HCT116 (cell line): Measurements from ENCODE around the gene CLPSL1. TPM values are rescaled to one million over a fixed set of nuclear protein-coding genes. Genes with fewer than 3 reads are reported as not detected.

Experiments used
- ATAC-seq: fragments of 200-7000 bp; cut with Tn5 transposase; 2 replicates; pipeline ENCODE4 v1.9.1; 2020; ENCODE audit warnings: mild to moderate bottlenecking, moderate library complexity
- BruUV-seq: library from RNA; stranded (reverse); fragments of 400-500 nt; replicated peaks from 2 replicates; lab custom pipeline; 2021; lab: Mats Ljungman, UMichigan
- CTCF ChIA-PET: fragments of 300-600 bp; sonication (Branson Sonifier 250); formaldehyde crosslinking; loops from one replicate; lab custom pipeline; 2021; ENCODE audit warnings: antibody characterized with exemption; lab: Charles Lee
- POLR2A ChIA-PET: fragments of 300-600, 350-600 bp; sonication (Branson Sonifier 250); formaldehyde crosslinking; loops from one replicate; lab custom pipeline; 2021; ENCODE audit warnings: antibody characterized with exemption; lab: Charles Lee
- RAD21 ChIA-PET, 2 experiments: fragments of 300-600 bp; sonication (Branson Sonifier 250); formaldehyde crosslinking; loops; one replicate each; lab custom pipeline; 2023; ENCODE audit warnings: low total read pairs in 2 of 2; ENCODE audit not compliant: uncharacterized antibody in 2 of 2, unreplicated experiment in 2 of 2, low non-redundant PET in 1 of 2; lab: Charles Lee
- DNase-seq: peaks from one replicate; pipeline ENCODE4 v3.0.0-alpha.2; 2010; ENCODE audit warnings: low read depth, low spot score
- H2AFZ ChIP-seq: fragments of 200-600 bp; shearing (Covaris generic), sonication (generic); 2 replicates; pipeline ENCODE4 v1.6.1; 2017; ENCODE audit warnings: low read depth, mixed run types, mixed read lengths, antibody characterized with exemption, low read length; ENCODE audit not compliant: poor library complexity, severe bottlenecking
- H3K27ac ChIP-seq: 2 replicates; pipeline ENCODE4 v1.5.1; 2012; ENCODE audit warnings: low read depth, low read length
- H3K27me3 ChIP-seq: fragments of 200-600 bp; sonication (generic); 2 replicates; pipeline ENCODE4 v1.6.1; 2016; ENCODE audit warnings: mixed run types, low read length, mixed read lengths; ENCODE audit not compliant: insufficient read depth
- H3K36me3 ChIP-seq, 2 experiments: fragments of 200-500 bp in 1 of 2; fragments of 200-600 bp in 1 of 2; sonication (Bioruptor generic) in 1 of 2; sonication (generic) in 1 of 2; 2 replicates each; pipeline versions ENCODE4 v1.5.1 to v1.6.1; 2014 to 2016; ENCODE audit warnings: low read length in 2 of 2, inconsistent platforms in 1 of 2, mixed read lengths in 1 of 2, mixed run types in 1 of 2; ENCODE audit not compliant: insufficient read depth in 2 of 2, control insufficient read depth in 1 of 2
- H3K4me1 ChIP-seq, 2 experiments: fragments of 200-600 bp in 1 of 2; sonication (generic) in 1 of 2; 2 replicates each; pipeline versions ENCODE4 v1.5.1 to v1.6.1; 2012 to 2017; ENCODE audit warnings: low read length in 2 of 2, inconsistent platforms in 1 of 2, mild to moderate bottlenecking in 1 of 2, mixed read lengths in 1 of 2, mixed run types in 1 of 2, moderate library complexity in 1 of 2; ENCODE audit not compliant: insufficient read depth in 2 of 2, control insufficient read depth in 1 of 2
- H3K4me2 ChIP-seq: fragments of 200-600 bp; sonication (generic); 2 replicates; pipeline ENCODE4 v1.6.1; 2017; ENCODE audit warnings: mixed run types, low read length, mixed read lengths
- H3K4me3 ChIP-seq, 2 experiments: fragments of 200-600 bp in 1 of 2; sonication (generic) in 1 of 2; replicated peaks in 1 of 2; 2 replicates each; pipeline ENCODE4 v1.5.1; 2011 to 2016; ENCODE audit warnings: low read length in 2 of 2, control low read depth in 1 of 2, low read depth in 1 of 2, mild to moderate bottlenecking in 1 of 2, mixed read lengths in 1 of 2, mixed run types in 1 of 2
- H3K79me2 ChIP-seq: fragments of 200-600 bp; sonication (generic); 2 replicates; pipeline ENCODE4 v1.6.1; 2017; ENCODE audit warnings: mild to moderate bottlenecking, mixed run types, low read length, moderate library complexity, mixed read lengths; ENCODE audit not compliant: insufficient read depth
- H3K9ac ChIP-seq: fragments of 200-600 bp; sonication (generic); 2 replicates; pipeline ENCODE4 v1.6.1; 2016; ENCODE audit warnings: low read length, mixed read lengths
- H3K9me2 ChIP-seq: fragments of 200-600 bp; sonication (generic), shearing (Covaris generic); 2 replicates; pipeline ENCODE4 v1.6.1; 2017; ENCODE audit warnings: mixed run types, mild to moderate bottlenecking, moderate library complexity; ENCODE audit not compliant: insufficient read depth
- H3K9me3 ChIP-seq, 2 experiments: fragments of 200-500 bp in 1 of 2; fragments of 200-600 bp in 1 of 2; sonication (Bioruptor generic) in 1 of 2; sonication (generic) in 1 of 2; 2 replicates each; pipeline ENCODE4 v1.6.1; 2014 to 2017; ENCODE audit warnings: low read length in 2 of 2, mixed read lengths in 2 of 2, inconsistent platforms in 1 of 2, low read depth in 1 of 2, mild to moderate bottlenecking in 1 of 2, mixed run types in 1 of 2, moderate library complexity in 1 of 2; ENCODE audit not compliant: control insufficient read depth in 1 of 2, insufficient read depth in 1 of 2
- H4K20me1 ChIP-seq: fragments of 200-600 bp; sonication (generic), shearing (Covaris generic); 2 replicates; pipeline ENCODE4 v1.6.1; 2017; ENCODE audit warnings: mixed run types, mild to moderate bottlenecking, moderate library complexity; ENCODE audit not compliant: insufficient read depth
- ATF3 ChIP-seq: IDR thresholded peaks from 2 replicates; pipeline ENCODE4 v1.6.1; 2012
- CBX3 ChIP-seq: IDR thresholded peaks from 2 replicates; pipeline ENCODE4 v1.6.1; 2012; ENCODE audit warnings: low read depth
- CEBPB ChIP-seq: IDR thresholded peaks from 2 replicates; pipeline ENCODE4 v1.6.1; 2012; ENCODE audit warnings: low read depth
- ELF1 ChIP-seq: IDR thresholded peaks from 2 replicates; pipeline ENCODE4 v1.6.1; 2012; ENCODE audit warnings: low read depth, borderline replicate concordance
- EZH2 ChIP-seq: fragments of 200-600 bp; sonication (generic); IDR thresholded peaks from 2 replicates; pipeline ENCODE4 v1.6.1; 2017; ENCODE audit warnings: antibody characterized with exemption, mixed run types
- EZH2phosphoT487 ChIP-seq: fragments of 200-600 bp; IDR thresholded peaks from 2 replicates; pipeline ENCODE4 v1.6.1; 2018; ENCODE audit warnings: antibody characterized with exemption, borderline replicate concordance
- JUND ChIP-seq: IDR thresholded peaks from 2 replicates; pipeline ENCODE4 v1.6.1; 2012
- MAX ChIP-seq: IDR thresholded peaks from 2 replicates; pipeline ENCODE4 v1.6.1; 2012
- POLR2A ChIP-seq: IDR thresholded peaks from 2 replicates; pipeline ENCODE4 v1.7.0; 2011; ENCODE audit warnings: borderline replicate concordance; ENCODE audit not compliant: insufficient read depth, insufficient read length; ENCODE audit errors: extremely low read depth
- POLR2AphosphoS5 ChIP-seq: IDR thresholded peaks from 2 replicates; pipeline ENCODE4 v1.6.1; 2011; ENCODE audit warnings: mild to moderate bottlenecking, low read depth, low read length, moderate library complexity
- REST ChIP-seq: IDR thresholded peaks from 2 replicates; pipeline ENCODE4 v1.6.1; 2012; ENCODE audit warnings: low read depth
- SIN3A ChIP-seq: IDR thresholded peaks from 2 replicates; pipeline ENCODE4 v1.6.1; 2012; ENCODE audit warnings: low read depth
- SRF ChIP-seq: IDR thresholded peaks from 2 replicates; pipeline ENCODE4 v1.6.1; 2012; ENCODE audit warnings: low read depth
- TCF7L2 ChIP-seq: IDR thresholded peaks from 2 replicates; pipeline ENCODE4 v1.7.0; 2011; ENCODE audit warnings: borderline replicate concordance, inconsistent platforms; ENCODE audit not compliant: insufficient read depth, insufficient read length; ENCODE audit errors: extremely low read depth
- YY1 ChIP-seq: IDR thresholded peaks from 2 replicates; pipeline ENCODE4 v1.6.1; 2011; ENCODE audit warnings: low read length, low read depth, moderate library complexity, mild to moderate bottlenecking; ENCODE audit not compliant: insufficient replicate concordance; ENCODE audit errors: extremely low read depth
- ZFX ChIP-seq: fragments of 450-650 bp; IDR thresholded peaks from 2 replicates; pipeline ENCODE4 v1.6.1; 2017
- ZNF274 ChIP-seq: fragments of 200-500 bp; sonication (Bioruptor generic); IDR thresholded peaks from 2 replicates; pipeline ENCODE4 v1.6.1; 2014; ENCODE audit warnings: mild to moderate bottlenecking, low read depth, low read length, inconsistent platforms
- intact Hi-C: fragments of 100-400 bp; cut with micrococcal nuclease; formaldehyde crosslinking; loops from 2 replicates; pipeline ENCODE4 v1.10.0; 2022
- total RNA-seq: library from RNA; stranded (reverse); gene quantifications from one replicate; pipeline ENCODE4 v1.2.1, GENCODE V29; 2021; ENCODE audit not compliant: unreplicated experiment

The CLPSL1 gene
- total RNA-seq, 1 experiment from 2014 or later = not detected

- Histone ChIP-seq H3K27me3 (0 out of 2 replicates have a peak, but pooled peaks cover 3% of the 10 kb centered on the region), H3K9me2 (no peaks in the 10 kb centered on the region), H3K4me3 (no peak overlapping the region), H3K4me2 (no peak overlapping the region), H3K27ac (no peak overlapping the region), H3K36me3 (no peaks in the 10 kb centered on the region), H3K79me2 (no peaks in the 10 kb centered on the region), H3K9ac (no peak overlapping the region), H4K20me1 (no peaks in the 10 kb centered on the region), H3K9me3 (no peaks in the 10 kb centered on the region), H3K4me1 (no peaks in the 10 kb centered on the region), H2AFZ (no peak overlapping the region)
- RAD21 ChIA-PET = no interaction called here
- no TSS peak for BruUV-seq
- CTCF ChIA-PET = no interaction called here
- intact Hi-C loops = no loop called here
- POLR2A ChIA-PET = no interaction called here
- TF ChIP-seq POLR2AphosphoS5 = no peak
- TF ChIP-seq ATF3 = no peak
- TF ChIP-seq ZFX = no peak
- no peak for TF ChIP-seq MAX
- no peak for TF ChIP-seq ZNF274
- no peak for TF ChIP-seq SIN3A
- TF ChIP-seq EZH2phosphoT487 = no peak
- TF ChIP-seq CEBPB = no peak
- TF ChIP-seq EZH2 = no peak
- no peak for DNase-seq
- no peak for ATAC-seq
Measured at GRCh38 chr6:35795453-35796071, 14.7 kb downstream of the CLPSL1 start.

GRCh38 chr6:35796236-35796635 lies 15.4 kb downstream of the CLPSL1 start:
- ChIA-PET POLR2A (interaction anchor here (1.6 kb wide), 1 partner anchor 12 kb away, joined by 3 read pairs; no protein-coding TSS in a partner anchor), CTCF (no interaction called here), RAD21 (no interaction called here)
- intact Hi-C loops = no loop called here
- H3K9me2 ChIP-seq = no peaks in the 10 kb centered on the region
- H3K27ac ChIP-seq = no peak overlapping the region
- H3K79me2 ChIP-seq = no peaks in the 10 kb centered on the region
- no peaks in the 10 kb centered on the region for H3K9me3 ChIP-seq
- no peak overlapping the region for H3K9ac ChIP-seq
- H3K4me1 ChIP-seq = no peaks in the 10 kb centered on the region
- H2AFZ ChIP-seq = no peak overlapping the region
- BruUV-seq = no TSS peak
- H3K4me3 ChIP-seq = no peak overlapping the region
- DNase-seq (no peak), ATAC-seq (no peak)
- 0 out of 2 replicates have a peak, but pooled peaks cover 3% of the 10 kb centered on the region for H3K27me3 ChIP-seq
- H3K4me2 ChIP-seq = no peak overlapping the region
- no peaks in the 10 kb centered on the region for H3K36me3 ChIP-seq
- no peaks in the 10 kb centered on the region for H4K20me1 ChIP-seq
- no peak for TF ChIP-seq EZH2phosphoT487
- no peak for TF ChIP-seq YY1
- no peak for TF ChIP-seq ELF1
- TF ChIP-seq CEBPB = no peak
- TF ChIP-seq TCF7L2 = no peak
- no peak for TF ChIP-seq REST
- TF ChIP-seq JUND = no peak
- TF ChIP-seq ZNF274 = no peak
- TF ChIP-seq POLR2A = no peak
- TF ChIP-seq CBX3 = no peak
- no peak for TF ChIP-seq MAX
- no peak for TF ChIP-seq SRF
- no peak for TF ChIP-seq POLR2AphosphoS5
- no peak for TF ChIP-seq EZH2
